Endodermal cell (in vitro differentiated cells): ENCODE measurements around the gene ABCB9. TPM values are rescaled to one million over a fixed set of nuclear protein-coding genes. Genes with fewer than 3 reads are reported as not detected.

Source experiments
- DNase-seq: peaks from one replicate; pipeline ENCODE4 v3.0.0-alpha.2; 2017
- H3K27ac ChIP-seq: 2 replicates; pipeline ENCODE4 v1.5.1; 2013; ENCODE audit warnings: mild to moderate bottlenecking, low read depth, low read length, moderate library complexity
- H3K27me3 ChIP-seq: 2 replicates; pipeline ENCODE4 v1.6.1; 2013; ENCODE audit warnings: mild to moderate bottlenecking, low read length, moderate library complexity; ENCODE audit not compliant: insufficient read depth, control insufficient read depth, poor library complexity, severe bottlenecking
- H3K36me3 ChIP-seq: 2 replicates; pipeline ENCODE4 v1.7.0; 2013; ENCODE audit warnings: mild to moderate bottlenecking, low read length, moderate library complexity; ENCODE audit not compliant: control insufficient read depth, insufficient read depth
- H3K4me1 ChIP-seq: one replicate; pipeline ENCODE4 v1.7.0; 2013; ENCODE audit warnings: low read length; ENCODE audit not compliant: control insufficient read depth, insufficient read depth
- H3K4me3 ChIP-seq: 2 replicates; pipeline ENCODE4 v1.5.1; 2013; ENCODE audit warnings: mild to moderate bottlenecking, low read length, moderate library complexity
- H3K9ac ChIP-seq: 2 replicates; pipeline ENCODE4 v1.6.1; 2013; ENCODE audit warnings: mild to moderate bottlenecking, low read length, moderate library complexity; ENCODE audit not compliant: poor library complexity, severe bottlenecking; ENCODE audit errors: extremely low read depth
- H3K9me3 ChIP-seq: 2 replicates; pipeline ENCODE4 v1.6.1; 2013; ENCODE audit warnings: mild to moderate bottlenecking, low read length, moderate library complexity; ENCODE audit not compliant: control insufficient read depth
- H3K27ac Mint-ChIP-seq: 2 replicates; pipeline ENCODE4 v1.8.0; 2020; ENCODE audit warnings: mixed read lengths
- H3K27me3 Mint-ChIP-seq: 2 replicates; pipeline ENCODE4 v1.8.0; 2021; ENCODE audit warnings: mild to moderate bottlenecking, mixed read lengths; ENCODE audit not compliant: insufficient read depth
- H3K36me3 Mint-ChIP-seq: 2 replicates; pipeline ENCODE4 v1.8.0; 2020; ENCODE audit warnings: low read depth, mixed read lengths
- H3K4me1 Mint-ChIP-seq: 2 replicates; pipeline ENCODE4 v1.8.0; 2020; ENCODE audit warnings: mixed read lengths
- H3K4me3 Mint-ChIP-seq: 2 replicates; pipeline ENCODE4 v1.8.0; 2020; ENCODE audit warnings: mild to moderate bottlenecking, moderate library complexity, mixed read lengths
- H3K9me3 Mint-ChIP-seq: 2 replicates; pipeline ENCODE4 v1.8.0; 2020; ENCODE audit warnings: mild to moderate bottlenecking, mixed read lengths
- whole genome bisulfite sequencing, 2 experiments: methylation state at CpG; one replicate each; pipeline versions ENCODE4 v1.1.5 to v1.1.7; 2013; ENCODE audit warnings: missing lambda C conversion rate in 2 of 2, mixed read lengths in 1 of 2; ENCODE audit not compliant: insufficient coverage in 1 of 2, insufficient read length in 1 of 2; 5-methylcytosine and 5-hydroxymethylcytosine counted together
- total RNA-seq, 2 donors: library from RNA; stranded (reverse); fragmentation: NEBNext Ultra II Directional in 1 of 2; extraction: Animal tissue kit (Norgen Biotek cat#: 25700) in 1 of 2; gene quantifications; 2 replicates in 1 of 2; 3 replicates in 1 of 2; pipeline ENCODE4 v1.2.1, GENCODE V29; 2021
- TF ChIP-seq, protein P1 (sequence below): fragments of 200-600 bp; sonication (generic); conservative IDR thresholded peaks from 2 replicates; pipeline ENCODE4 v1.5.0; 2021; ENCODE audit warnings: antibody characterized with exemption, mild to moderate bottlenecking

Gene ABCB9
- total RNA-seq, 2 donors from 2014 or later: 5.4 to 6.0 TPM

- no peak overlapping the region for H3K9ac ChIP-seq
- H3K4me3 ChIP-seq: no peak overlapping the region
- 82 to 90% methylated on average over 2 to 10 of the region's 10 CpGs for WGBS, 2 experiments
- Mint-ChIP-seq H3K9me3 (no peaks in the 10 kb centered on the region), H3K27ac (no peak overlapping the region), H3K4me3 (no peak overlapping the region), H3K27me3 (peaks cover 10% of the 10 kb centered on the region), H3K4me1 (no peaks in the 10 kb centered on the region), H3K36me3 (peaks cover 2% of the 10 kb centered on the region)
- H3K4me1 ChIP-seq: peaks cover 3% of the 10 kb centered on the region
- H3K27me3 ChIP-seq: no peaks in the 10 kb centered on the region
- H3K36me3 ChIP-seq: no peaks in the 10 kb centered on the region
- no peak for DNase-seq
- no peaks in the 10 kb centered on the region for H3K9me3 ChIP-seq
- no peak overlapping the region for H3K27ac ChIP-seq
- TF ChIP-seq, protein P1, sequence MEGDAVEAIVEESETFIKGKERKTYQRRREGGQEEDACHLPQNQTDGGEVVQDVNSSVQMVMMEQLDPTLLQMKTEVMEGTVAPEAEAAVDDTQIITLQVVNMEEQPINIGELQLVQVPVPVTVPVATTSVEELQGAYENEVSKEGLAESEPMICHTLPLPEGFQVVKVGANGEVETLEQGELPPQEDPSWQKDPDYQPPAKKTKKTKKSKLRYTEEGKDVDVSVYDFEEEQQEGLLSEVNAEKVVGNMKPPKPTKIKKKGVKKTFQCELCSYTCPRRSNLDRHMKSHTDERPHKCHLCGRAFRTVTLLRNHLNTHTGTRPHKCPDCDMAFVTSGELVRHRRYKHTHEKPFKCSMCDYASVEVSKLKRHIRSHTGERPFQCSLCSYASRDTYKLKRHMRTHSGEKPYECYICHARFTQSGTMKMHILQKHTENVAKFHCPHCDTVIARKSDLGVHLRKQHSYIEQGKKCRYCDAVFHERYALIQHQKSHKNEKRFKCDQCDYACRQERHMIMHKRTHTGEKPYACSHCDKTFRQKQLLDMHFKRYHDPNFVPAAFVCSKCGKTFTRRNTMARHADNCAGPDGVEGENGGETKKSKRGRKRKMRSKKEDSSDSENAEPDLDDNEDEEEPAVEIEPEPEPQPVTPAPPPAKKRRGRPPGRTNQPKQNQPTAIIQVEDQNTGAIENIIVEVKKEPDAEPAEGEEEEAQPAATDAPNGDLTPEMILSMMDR: no peak
Observed at GRCh38 chr12:122961531-122962329, 4.5 kb downstream of the ABCB9 start.

GRCh38 chr12:122960193-122960569 lies 6.1 kb downstream of the ABCB9 start:
- Histone ChIP-seq H3K36me3 (no peaks in the 10 kb centered on the region), H3K27ac (no peak overlapping the region), H3K9ac (no peak overlapping the region), H3K9me3 (no peaks in the 10 kb centered on the region), H3K4me3 (no peak overlapping the region), H3K27me3 (no peaks in the 10 kb centered on the region), H3K4me1 (no peaks in the 10 kb centered on the region)
- Mint-ChIP-seq H3K4me3 (no peak overlapping the region), H3K4me1 (no peaks in the 10 kb centered on the region), H3K27me3 (peaks cover 8% of the 10 kb centered on the region), H3K27ac (no peak overlapping the region), H3K9me3 (no peaks in the 10 kb centered on the region), H3K36me3 (peaks cover 2% of the 10 kb centered on the region)
- WGBS, 2 experiments: 94 to 96% methylated on average over 8 of the region's 8 CpGs
- TF ChIP-seq, protein P1: no peak
- DNase-seq: no peak

DNA sequence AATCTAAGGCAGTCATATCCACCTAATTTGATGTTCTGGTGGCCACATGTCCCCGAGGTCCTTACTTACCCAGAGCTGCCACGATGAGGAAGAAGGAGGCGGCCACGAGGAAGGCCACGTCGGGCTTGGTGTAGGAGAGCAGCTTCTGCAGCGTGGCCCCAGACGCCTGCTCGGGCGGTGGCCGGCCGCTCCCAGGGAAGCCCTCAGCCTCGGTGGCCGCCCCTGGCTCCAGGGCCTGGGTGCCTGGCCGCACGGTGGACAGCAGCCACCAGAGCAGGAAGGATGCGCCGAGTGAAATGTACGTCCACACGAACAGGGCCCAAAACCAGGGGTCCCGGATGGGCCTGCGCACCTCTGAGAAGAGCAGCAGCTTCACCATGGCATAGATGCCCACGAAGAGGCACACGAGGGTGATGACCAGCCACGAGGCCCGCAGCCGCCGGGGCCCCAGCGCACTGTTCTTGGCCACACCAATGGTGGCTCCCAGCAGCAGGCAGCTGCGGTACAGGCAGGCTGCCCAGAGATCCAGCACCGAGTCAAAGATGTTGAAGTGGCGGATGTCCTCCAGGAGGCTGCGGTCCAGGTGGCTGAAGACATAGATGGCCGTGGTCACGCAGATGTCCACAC lies 6.6 kb downstream of the ABCB9 start:
- Mint-ChIP-seq H3K9me3 (no peaks in the 10 kb centered on the region), H3K27ac (no peak overlapping the region), H3K36me3 (peaks cover 2% of the 10 kb centered on the region), H3K4me3 (no peak overlapping the region), H3K27me3 (peaks cover 5% of the 10 kb centered on the region), H3K4me1 (no peaks in the 10 kb centered on the region)
- TF ChIP-seq, protein P1: no peak
- no peaks in the 10 kb centered on the region for H3K27me3 ChIP-seq
- 94 to 97% methylated on average over 18 to 35 of the region's 35 CpGs for WGBS, 2 experiments
- no peaks in the 10 kb centered on the region for H3K9me3 ChIP-seq
- no peak overlapping the region for H3K9ac ChIP-seq
- no peaks in the 10 kb centered on the region for H3K36me3 ChIP-seq
- no peak overlapping the region for H3K4me3 ChIP-seq
- H3K27ac ChIP-seq: no peak overlapping the region
- no peaks in the 10 kb centered on the region for H3K4me1 ChIP-seq
- DNase-seq: no peak
